Measurements from ENCODE around the gene RYR1.

The RYR1 gene

GRCh38 chr19:38543807-38544568 lies 110.5 kb downstream of the RYR1 start:
- Mint-ChIP-seq H3K27me3 (ENCODE audit: low read depth, poor library complexity) (peaks cover 4% of the 10 kb centered on the region), H3K36me3 (ENCODE audit: low read depth) (peaks cover 6% of the 10 kb centered on the region), H3K9me3 (peaks cover 4% of the 10 kb centered on the region), H3K4me1 (peaks cover 12% of the 10 kb centered on the region), H3K4me3 (no peak overlapping the region), H3K27ac (no peak overlapping the region)
- TF ChIP-seq, protein P1, sequence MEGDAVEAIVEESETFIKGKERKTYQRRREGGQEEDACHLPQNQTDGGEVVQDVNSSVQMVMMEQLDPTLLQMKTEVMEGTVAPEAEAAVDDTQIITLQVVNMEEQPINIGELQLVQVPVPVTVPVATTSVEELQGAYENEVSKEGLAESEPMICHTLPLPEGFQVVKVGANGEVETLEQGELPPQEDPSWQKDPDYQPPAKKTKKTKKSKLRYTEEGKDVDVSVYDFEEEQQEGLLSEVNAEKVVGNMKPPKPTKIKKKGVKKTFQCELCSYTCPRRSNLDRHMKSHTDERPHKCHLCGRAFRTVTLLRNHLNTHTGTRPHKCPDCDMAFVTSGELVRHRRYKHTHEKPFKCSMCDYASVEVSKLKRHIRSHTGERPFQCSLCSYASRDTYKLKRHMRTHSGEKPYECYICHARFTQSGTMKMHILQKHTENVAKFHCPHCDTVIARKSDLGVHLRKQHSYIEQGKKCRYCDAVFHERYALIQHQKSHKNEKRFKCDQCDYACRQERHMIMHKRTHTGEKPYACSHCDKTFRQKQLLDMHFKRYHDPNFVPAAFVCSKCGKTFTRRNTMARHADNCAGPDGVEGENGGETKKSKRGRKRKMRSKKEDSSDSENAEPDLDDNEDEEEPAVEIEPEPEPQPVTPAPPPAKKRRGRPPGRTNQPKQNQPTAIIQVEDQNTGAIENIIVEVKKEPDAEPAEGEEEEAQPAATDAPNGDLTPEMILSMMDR (IDR thresholded peaks at IDR 0.05): peak; percentile 43
- DNase-seq: no peak

DNA sequence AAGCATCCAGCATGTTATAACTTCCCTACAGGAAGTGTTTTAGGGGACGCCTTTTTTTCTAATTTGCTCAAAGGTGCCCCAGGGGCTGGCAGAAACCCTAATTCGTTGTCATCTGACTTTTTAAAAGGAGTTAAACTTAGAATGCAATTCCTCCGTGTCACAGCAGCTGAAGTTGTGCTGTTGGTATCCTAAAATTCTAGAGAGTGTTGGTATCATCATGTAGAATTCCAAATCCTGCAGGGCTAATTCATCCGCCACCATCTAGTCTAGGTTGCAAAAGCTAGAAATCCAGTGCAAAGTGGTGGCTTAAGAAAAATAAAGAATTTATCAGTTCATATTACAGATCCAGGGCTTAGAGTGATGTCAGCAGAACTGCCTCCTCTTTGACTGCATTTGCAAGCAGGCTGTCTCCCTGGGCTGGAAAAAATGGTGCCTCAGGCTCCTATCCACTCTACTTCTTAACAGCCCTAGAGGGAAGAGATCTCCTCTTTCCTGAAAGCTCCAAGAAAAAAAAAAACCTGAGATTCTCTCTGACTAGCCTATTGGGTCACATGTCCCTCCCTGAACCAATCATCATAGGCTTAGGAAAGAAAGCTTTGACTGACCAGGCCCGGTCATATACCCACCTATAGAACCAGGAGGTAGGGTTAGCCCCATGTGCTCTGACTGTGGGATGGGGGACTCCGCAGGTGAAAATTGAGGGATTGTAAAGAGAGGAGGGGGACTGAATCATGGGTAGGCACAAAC lies 111.3 kb downstream of the RYR1 start:
- peaks cover 3% of the 10 kb centered on the region for H3K27me3 Mint-ChIP-seq (ENCODE audit: low read depth, poor library complexity)
- H3K9me3 Mint-ChIP-seq: peaks cover 4% of the 10 kb centered on the region
- peaks cover 12% of the 10 kb centered on the region for H3K4me1 Mint-ChIP-seq
- TF ChIP-seq, protein P1 (IDR thresholded peaks at IDR 0.05): no peak
- no peak overlapping the region for H3K4me3 Mint-ChIP-seq
- H3K36me3 Mint-ChIP-seq (ENCODE audit: low read depth): peaks cover 6% of the 10 kb centered on the region
- no peak for DNase-seq
- no peak overlapping the region for H3K27ac Mint-ChIP-seq

DNA sequence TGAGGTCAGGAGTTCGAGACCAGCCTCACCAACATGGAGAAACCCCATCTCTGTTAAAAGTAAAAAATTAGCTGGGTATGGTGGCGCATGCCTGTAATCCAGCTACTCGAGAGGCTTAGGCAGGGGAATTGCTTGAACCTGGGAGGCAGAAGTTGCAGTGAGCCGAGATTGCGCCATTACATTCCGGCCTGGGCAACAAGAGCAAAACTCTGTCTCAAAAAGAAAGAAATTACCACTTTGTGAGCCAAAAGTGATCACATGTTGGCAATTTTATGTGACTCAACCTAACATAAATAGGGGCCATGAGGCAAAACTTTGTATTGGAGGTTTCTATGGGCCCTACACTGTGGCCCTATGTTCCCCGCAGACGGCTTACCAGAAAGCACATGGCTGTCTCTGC lies 112.1 kb downstream of the RYR1 start:
- TF ChIP-seq, protein P1 (IDR thresholded peaks at IDR 0.05): no peak
- H3K27me3 Mint-ChIP-seq (ENCODE audit: low read depth, poor library complexity): peaks cover 3% of the 10 kb centered on the region
- H3K36me3 Mint-ChIP-seq (ENCODE audit: low read depth): peaks cover 6% of the 10 kb centered on the region
- peaks cover 4% of the 10 kb centered on the region for H3K9me3 Mint-ChIP-seq
- H3K4me3 Mint-ChIP-seq: no peak overlapping the region
- H3K27ac Mint-ChIP-seq: no peak overlapping the region
- H3K4me1 Mint-ChIP-seq: peaks cover 12% of the 10 kb centered on the region
- DNase-seq: no peak

- H3K4me3 Mint-ChIP-seq: no peak overlapping the region
- no peak overlapping the region for H3K27ac Mint-ChIP-seq
- peaks cover 12% of the 10 kb centered on the region for H3K4me1 Mint-ChIP-seq
Observed at GRCh38 chr19:38547421-38547820, 113.9 kb downstream of the RYR1 start.

GRCh38 chr19:38549061-38549460 lies 115.6 kb downstream of the RYR1 start:
- H3K4me1 Mint-ChIP-seq: peaks cover 11% of the 10 kb centered on the region
- H3K9me3 Mint-ChIP-seq: peaks cover 4% of the 10 kb centered on the region
- no peak overlapping the region for H3K27ac Mint-ChIP-seq
- H3K27me3 Mint-ChIP-seq (ENCODE audit: low read depth, poor library complexity): peaks cover 1% of the 10 kb centered on the region
- H3K36me3 Mint-ChIP-seq (ENCODE audit: low read depth): peaks cover 4% of the 10 kb centered on the region
- no peak overlapping the region for H3K4me3 Mint-ChIP-seq
- no peak for DNase-seq
- TF ChIP-seq, protein P1 (IDR thresholded peaks at IDR 0.05): no peak

More at GRCh38 chr19:38547421-38547820, 113.9 kb downstream of the RYR1 start:
- TF ChIP-seq, protein P1 (IDR thresholded peaks at IDR 0.05): no peak
- no peak for DNase-seq
- Mint-ChIP-seq H3K27me3 (ENCODE audit: low read depth, poor library complexity) (peaks cover 3% of the 10 kb centered on the region), H3K9me3 (peaks cover 4% of the 10 kb centered on the region), H3K36me3 (ENCODE audit: low read depth) (peaks cover 6% of the 10 kb centered on the region)

Measured in nephron progenitor cell (in vitro differentiated cells).